Fibroblast of lung (primary cell): Measurements from ENCODE around the gene AP1G2. TPM values are rescaled to one million over a fixed set of nuclear protein-coding genes. Genes with fewer than 3 reads are reported as not detected.

ENCODE experiments used
- DNase-seq, 2 donors: peaks; one replicate each; pipeline versions ENCODE4 v3.0.0 to v3.0.0-alpha.2; 2010; ENCODE audit warnings: low read depth in 2 of 2
- H2AFZ ChIP-seq: 2 replicates; pipeline ENCODE4 v1.5.1; 2012; ENCODE audit warnings: low read length, control low read depth, inconsistent platforms
- H3K27ac ChIP-seq: 2 replicates; pipeline ENCODE4 v1.5.1; 2011; ENCODE audit warnings: low read length, control low read depth; ENCODE audit not compliant: insufficient read depth
- H3K27me3 ChIP-seq: 2 replicates; pipeline ENCODE4 v1.5.1; 2011; ENCODE audit warnings: mild to moderate bottlenecking, low read length; ENCODE audit not compliant: control insufficient read depth, insufficient read depth
- H3K36me3 ChIP-seq: 2 replicates; pipeline ENCODE4 v1.5.1; 2011; ENCODE audit warnings: low read length; ENCODE audit not compliant: control insufficient read depth, insufficient read depth
- H3K4me1 ChIP-seq: 2 replicates; pipeline ENCODE4 v1.5.1; 2011; ENCODE audit warnings: low read length; ENCODE audit not compliant: control insufficient read depth, insufficient read depth; ENCODE audit errors: extremely low read depth
- H3K4me2 ChIP-seq: 2 replicates; pipeline ENCODE4 v1.5.1; 2011; ENCODE audit warnings: low read length, control low read depth; ENCODE audit not compliant: insufficient read depth; ENCODE audit errors: extremely low read depth
- H3K4me3 ChIP-seq, 4 experiments: fragments of 200-600 bp in 1 of 4; sonication (generic) in 1 of 4; replicated peaks in 1 of 4; 2 replicates each; pipeline ENCODE4 v1.5.1; 2011 to 2016; ENCODE audit warnings: low read length in 4 of 4, low read depth in 3 of 4, mild to moderate bottlenecking in 3 of 4, control low read depth in 2 of 4, inconsistent platforms in 1 of 4, mixed read lengths in 1 of 4; ENCODE audit not compliant: insufficient read depth in 1 of 4; ENCODE audit errors: control extremely low read depth in 1 of 4
- H3K79me2 ChIP-seq: 2 replicates; pipeline ENCODE4 v1.5.1; 2012; ENCODE audit warnings: mild to moderate bottlenecking, low read length, inconsistent platforms; ENCODE audit not compliant: control insufficient read depth, insufficient read depth
- H3K9ac ChIP-seq: 2 replicates; pipeline ENCODE4 v1.5.1; 2011; ENCODE audit warnings: mild to moderate bottlenecking, low read length, control low read depth; ENCODE audit not compliant: insufficient read depth
- H3K9me3 ChIP-seq: 2 replicates; pipeline ENCODE4 v1.5.1; 2012; ENCODE audit warnings: low read depth, low read length; ENCODE audit not compliant: control insufficient read depth, insufficient read depth
- H4K20me1 ChIP-seq: 2 replicates; pipeline ENCODE4 v1.5.1; 2011; ENCODE audit warnings: low read length; ENCODE audit not compliant: control insufficient read depth, insufficient read depth; ENCODE audit errors: extremely low read depth
- CTCF ChIP-seq, 2 donors: IDR thresholded peaks in 1 of 2; conservative IDR thresholded peaks in 1 of 2; 1 replicate in 1 of 2; 2 replicates in 1 of 2; pipeline ENCODE4 v1.5.1; 2011 to 2012; ENCODE audit warnings: low read length in 2 of 2, control low read depth in 1 of 2, inconsistent platforms in 1 of 2, low read depth in 1 of 2, mild to moderate bottlenecking in 1 of 2
- EZH2 ChIP-seq: IDR thresholded peaks from 2 replicates; pipeline ENCODE4 v1.5.1; 2012; ENCODE audit warnings: low read length, control low read depth, mild to moderate bottlenecking; ENCODE audit errors: missing control alignments
- polyA minus RNA-seq: library from RNA; depleted of rRNA, polyadenylated mRNA; stranded (reverse); fragments of >200 nt; gene quantifications from 2 replicates; pipeline ENCODE4 v1.2.3, GENCODE V29; 2011; ENCODE audit warnings: low replicate concordance
- polyA plus RNA-seq, 2 donors: library from polyadenylated mRNA; depleted of rRNA in 1 of 2; stranded (reverse) in 1 of 2; unstranded in 1 of 2; fragments of >200 nt; gene quantifications; 2 replicates each; pipeline ENCODE4 v1.2.1, GENCODE V29; 2011 to 2012; ENCODE audit warnings: missing spikeins in 1 of 2
- total RNA-seq: library from RNA; depleted of rRNA; stranded (reverse); fragments of >200 nt; gene quantifications from 2 replicates; pipeline ENCODE4 v1.2.1, GENCODE V29; 2014

Gene AP1G2
- total RNA-seq: 5.6 and 9.2 TPM in 2 replicates
- 3.6 and 7.9 TPM in 2 replicates for polyA plus RNA-seq
- 5.2 and 7.9 TPM in 2 replicates for polyA plus RNA-seq (2012)
- 47.3 and 80.7 TPM in 2 replicates for polyA minus RNA-seq

- DNase-seq: peak; percentile 45 to 69
- no peaks in the 10 kb centered on the region for H3K4me1 ChIP-seq
- no peak within 1 kb of the TSS for H3K27ac ChIP-seq
- H3K36me3 ChIP-seq: no peaks in the 10 kb centered on the region
- no peaks in the 10 kb centered on the region for H3K9me3 ChIP-seq
- no peaks in the 10 kb centered on the region for H3K27me3 ChIP-seq
- peak within 1 kb of the TSS; percentile 95 for H2AFZ ChIP-seq
- H3K4me2 ChIP-seq: peak within 1 kb of the TSS; percentile 98
- no peaks in the 10 kb centered on the region for H3K79me2 ChIP-seq
- no peaks in the 10 kb centered on the region for H4K20me1 ChIP-seq
- TF ChIP-seq EZH2 (peak; percentile 12), CTCF (conservative IDR thresholded peaks at IDR 0.05 in 1 of 2, IDR thresholded peaks at IDR 0.05 in 1 of 2; ENCODE audit: low read depth in 1 of 2, low read length in 2 of 2) (no peak)
- H3K9ac ChIP-seq: peak within 1 kb of the TSS; percentile 50
- H3K4me3 ChIP-seq: peak within 1 kb of the TSS; percentile 55 to 70 (median 64)
These were observed at the start of gene AP1G2 for GRCh38 chr14:23567186-23568020. AP1G2 (minus strand) TSS chr14:23567791; CDS start chr14:23567314, 477 bp downstream.

- H3K27ac ChIP-seq: no peak overlapping the region
- no peaks in the 10 kb centered on the region for H4K20me1 ChIP-seq
- DNase-seq: no peak
- no peak overlapping the region for H3K4me2 ChIP-seq
- TF ChIP-seq EZH2 (no peak), CTCF (conservative IDR thresholded peaks at IDR 0.05 in 1 of 2, IDR thresholded peaks at IDR 0.05 in 1 of 2; ENCODE audit: low read depth in 1 of 2, low read length in 2 of 2) (no peak)
- no peak overlapping the region for H3K9ac ChIP-seq
- H3K4me3 ChIP-seq: no peak overlapping the region
- H3K36me3 ChIP-seq: no peaks in the 10 kb centered on the region
- H3K9me3 ChIP-seq: no peaks in the 10 kb centered on the region
- no peak overlapping the region for H2AFZ ChIP-seq
- H3K79me2 ChIP-seq: no peaks in the 10 kb centered on the region
- no peaks in the 10 kb centered on the region for H3K4me1 ChIP-seq
- no peaks in the 10 kb centered on the region for H3K27me3 ChIP-seq
These were observed 48.3 kb upstream of the AP1G2 start for GRCh38 chr14:23615856-23616255.

- Histone ChIP-seq H3K4me3 (no peak overlapping the region), H3K27me3 (no peaks in the 10 kb centered on the region), H3K27ac (no peak overlapping the region), H3K9ac (no peak overlapping the region), H3K79me2 (no peaks in the 10 kb centered on the region), H2AFZ (no peak overlapping the region), H3K36me3 (no peaks in the 10 kb centered on the region), H3K4me1 (no peaks in the 10 kb centered on the region), H3K4me2 (no peak overlapping the region), H4K20me1 (no peaks in the 10 kb centered on the region), H3K9me3 (no peaks in the 10 kb centered on the region)
- TF ChIP-seq CTCF (conservative IDR thresholded peaks at IDR 0.05 in 1 of 2, IDR thresholded peaks at IDR 0.05 in 1 of 2; ENCODE audit: low read depth in 1 of 2, low read length in 2 of 2): no peak
- no peak for TF ChIP-seq EZH2
- no peak for DNase-seq
These were observed 46.8 kb upstream of the AP1G2 start for GRCh38 chr14:23614395-23614828.
